ENCODE results near the gene NCOA1. TPM values are rescaled to one million over a fixed set of nuclear protein-coding genes. Genes with fewer than 3 reads are reported as not detected.
"Not testable (repeated sequence)": the region's sequence is repeated elsewhere in the genome, so short reads cannot be mapped to it uniquely, and the experiment has no call there.

NCOA1 gene
- total RNA-seq, 1 donor from 2014 or later = 11.0 TPM

GRCh38 chr2:24588294-24588693, 97.2 kb downstream of the NCOA1 start:
- TF ChIP-seq CTCF (conservative IDR thresholded peaks at IDR 0.05; ENCODE audit: low read depth, low read length) = no peak
- no peak for DNase-seq (ENCODE audit: low read depth)
- no peak overlapping the region for H3K4me3 ChIP-seq (ENCODE audit: low read depth, low read length)

GRCh38 chr2:24592441-24593100, 101.5 kb downstream of the NCOA1 start:
- DNase-seq (ENCODE audit: low read depth) = no peak
- no peak overlapping the region for H3K4me3 ChIP-seq (ENCODE audit: low read depth, low read length)
- no peak for TF ChIP-seq CTCF (conservative IDR thresholded peaks at IDR 0.05; ENCODE audit: low read depth, low read length)

DNA sequence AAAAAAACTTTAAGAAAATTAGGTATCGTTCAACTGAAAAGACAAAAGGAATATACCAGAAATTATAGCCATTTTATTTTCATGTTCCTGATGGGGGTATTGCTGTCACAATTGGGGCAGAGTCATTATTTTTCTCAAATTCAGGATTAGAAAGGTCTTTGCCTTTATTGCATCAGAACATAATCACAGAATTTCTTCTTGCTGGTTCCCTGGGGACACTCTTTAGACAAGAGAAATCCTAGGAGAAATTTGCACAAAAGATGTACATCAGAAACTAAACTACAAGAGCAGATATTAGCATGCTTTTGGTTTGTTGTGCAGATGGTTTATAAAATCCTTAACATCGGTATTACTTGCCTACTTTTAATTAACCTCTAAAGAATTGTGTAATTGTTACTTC, 103.2 kb downstream of the NCOA1 start:
- no peak overlapping the region for H3K4me3 ChIP-seq (ENCODE audit: low read depth, low read length)
- DNase-seq (ENCODE audit: low read depth) = no peak
- TF ChIP-seq CTCF (conservative IDR thresholded peaks at IDR 0.05; ENCODE audit: low read depth, low read length) = no peak

- no peak for DNase-seq (ENCODE audit: low read depth)
Observed at GRCh38 chr2:24597181-24597870, 106.3 kb downstream of the NCOA1 start.

DNA sequence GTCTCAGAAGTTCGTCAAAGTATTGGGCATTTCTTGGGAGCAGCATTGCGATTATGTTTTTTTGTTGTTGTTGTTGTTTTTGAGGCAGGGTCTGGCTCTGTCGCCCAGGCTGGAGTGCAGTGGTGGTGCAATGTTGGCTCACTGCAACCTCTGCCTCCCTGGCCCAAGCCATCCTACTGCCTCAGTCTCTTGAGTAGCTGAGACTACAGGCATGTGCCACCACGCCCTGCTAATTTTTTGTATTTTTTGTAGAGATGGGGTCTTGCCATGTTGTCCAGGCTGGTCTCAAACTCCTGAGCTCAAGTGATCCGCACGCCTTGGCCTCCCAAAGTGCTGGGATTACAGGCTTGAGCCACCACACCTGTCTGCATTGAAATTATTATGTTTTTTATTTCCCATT, 109.1 kb downstream of the NCOA1 start:
- H3K4me3 ChIP-seq (ENCODE audit: low read depth, low read length); DNase-seq (ENCODE audit: low read depth): not testable (repeated sequence)

More at GRCh38 chr2:24597181-24597870, 106.3 kb downstream of the NCOA1 start:
- no peak for TF ChIP-seq CTCF (conservative IDR thresholded peaks at IDR 0.05; ENCODE audit: low read depth, low read length)
- H3K4me3 ChIP-seq (ENCODE audit: low read depth, low read length) = no peak overlapping the region

DNA sequence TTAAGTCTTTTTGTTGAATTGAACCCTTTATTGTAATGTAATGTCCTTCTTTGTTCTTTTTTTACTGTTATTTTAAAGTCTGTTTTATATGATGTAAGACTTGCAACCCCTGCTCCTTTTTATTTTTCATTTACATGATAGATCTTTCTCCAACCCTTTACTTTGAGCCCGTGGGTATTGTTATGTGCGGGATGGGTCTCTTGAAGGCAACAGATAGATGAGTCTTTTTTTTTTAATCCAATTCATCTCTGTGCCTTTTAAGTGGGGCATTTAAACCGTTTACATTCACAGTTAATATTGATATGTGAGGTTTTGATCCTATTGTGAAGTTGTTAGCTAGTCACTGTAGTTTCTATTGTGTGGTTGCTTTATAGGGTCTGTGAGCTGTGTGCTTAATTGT, 120.6 kb downstream of the NCOA1 start:
- no peak for DNase-seq (ENCODE audit: low read depth)
- no peak for TF ChIP-seq CTCF (conservative IDR thresholded peaks at IDR 0.05; ENCODE audit: low read depth, low read length)
- no peak overlapping the region for H3K4me3 ChIP-seq (ENCODE audit: low read depth, low read length)

- TF ChIP-seq CTCF (conservative IDR thresholded peaks at IDR 0.05; ENCODE audit: low read depth, low read length) = peak; percentile 54
- DNase-seq (ENCODE audit: low read depth) = no peak
Observed at GRCh38 chr2:24613154-24613814, 122.2 kb downstream of the NCOA1 start.

More at GRCh38 chr2:24613154-24613814, 122.2 kb downstream of the NCOA1 start:
- no peak overlapping the region for H3K4me3 ChIP-seq (ENCODE audit: low read depth, low read length)

Measured in epithelial cell of proximal tubule (primary cell).